Adipocyte (in vitro differentiated cells): Measurements from ENCODE around the gene NELFA.
"Not testable (repeated sequence)": the region's sequence is repeated elsewhere in the genome, so short reads cannot be mapped to it uniquely, and the experiment has no call there.

Experiments
- DNase-seq: peaks from one replicate; pipeline ENCODE4 v3.0.0-alpha.2; 2015; ENCODE audit warnings: low read depth
- H3K27me3 ChIP-seq: replicated peaks from 2 replicates; pipeline ENCODE4 v1.7.0; 2013; ENCODE audit warnings: mild to moderate bottlenecking, low read length, moderate library complexity; ENCODE audit not compliant: control insufficient read depth, insufficient read depth
- H3K36me3 ChIP-seq: 2 replicates; pipeline ENCODE4 v1.7.0; 2013; ENCODE audit warnings: low read length, mild to moderate bottlenecking, moderate library complexity; ENCODE audit not compliant: control insufficient read depth, insufficient read depth, severe bottlenecking
- H3K4me1 ChIP-seq: 2 replicates; pipeline ENCODE4 v1.7.0; 2013; ENCODE audit warnings: mild to moderate bottlenecking, low read length, moderate library complexity; ENCODE audit not compliant: control insufficient read depth, insufficient read depth
- H3K4me3 ChIP-seq: 2 replicates; pipeline ENCODE4 v1.7.0; 2013; ENCODE audit warnings: mild to moderate bottlenecking, low read length, moderate library complexity
- H3K9ac ChIP-seq: 2 replicates; pipeline ENCODE4 v1.7.0; 2013; ENCODE audit warnings: mild to moderate bottlenecking, low read length, moderate library complexity
- H3K9me3 ChIP-seq: 2 replicates; pipeline ENCODE4 v1.7.0; 2013; ENCODE audit warnings: mild to moderate bottlenecking, low read length, moderate library complexity; ENCODE audit not compliant: control insufficient read depth

The NELFA gene

DNA sequence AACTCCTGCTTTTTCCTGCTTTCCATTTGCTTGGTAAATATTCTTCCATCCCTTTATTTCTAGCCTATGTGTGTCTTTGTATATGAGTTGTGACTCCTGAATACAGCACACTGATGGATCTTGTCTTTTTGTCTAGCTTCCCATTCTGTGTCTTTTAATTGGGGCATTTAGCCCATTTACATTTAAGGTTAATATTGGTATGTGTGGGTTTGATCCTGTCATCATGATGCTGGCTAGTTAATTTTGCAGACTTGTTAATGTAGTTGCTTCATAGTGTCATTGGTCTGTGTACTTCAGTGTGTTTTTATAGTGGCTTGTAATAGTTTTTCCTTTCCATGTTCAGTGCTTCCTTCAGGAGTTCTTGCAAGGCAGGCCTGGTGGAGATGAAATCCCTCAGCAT lies 22.4 kb upstream of the NELFA start:
- DNase-seq, H3K4me1 ChIP-seq, H3K9ac ChIP-seq, H3K4me3 ChIP-seq, H3K9me3 ChIP-seq, H3K36me3 ChIP-seq: not testable (repeated sequence)
- peaks cover 26% of the 10 kb centered on the region for H3K27me3 ChIP-seq

DNA sequence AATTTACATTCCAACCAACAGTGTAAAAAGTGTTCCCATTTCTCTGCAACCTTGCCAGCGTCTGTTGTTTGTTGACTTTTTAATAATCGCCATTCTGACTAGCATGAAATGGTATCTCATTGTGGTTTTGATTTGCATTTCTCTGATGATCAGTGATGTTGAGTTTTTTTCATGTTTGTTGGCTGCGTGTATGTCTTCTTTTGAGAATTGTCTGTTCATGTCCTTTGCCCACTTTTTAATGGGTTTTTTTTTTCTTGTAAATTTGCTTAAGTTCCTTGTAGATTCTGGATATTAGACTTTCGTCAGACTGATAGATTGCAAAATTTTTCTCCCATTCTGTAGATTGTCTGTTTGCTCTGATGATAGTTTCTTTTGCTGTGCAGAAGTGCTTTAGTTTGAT lies 18.3 kb upstream of the NELFA start:
- H3K36me3 ChIP-seq, H3K9ac ChIP-seq, H3K4me1 ChIP-seq, DNase-seq, H3K4me3 ChIP-seq, H3K27me3 ChIP-seq: not testable (repeated sequence)
- H3K9me3 ChIP-seq, result peaks cover 11% of the 10 kb centered on the region

DNA sequence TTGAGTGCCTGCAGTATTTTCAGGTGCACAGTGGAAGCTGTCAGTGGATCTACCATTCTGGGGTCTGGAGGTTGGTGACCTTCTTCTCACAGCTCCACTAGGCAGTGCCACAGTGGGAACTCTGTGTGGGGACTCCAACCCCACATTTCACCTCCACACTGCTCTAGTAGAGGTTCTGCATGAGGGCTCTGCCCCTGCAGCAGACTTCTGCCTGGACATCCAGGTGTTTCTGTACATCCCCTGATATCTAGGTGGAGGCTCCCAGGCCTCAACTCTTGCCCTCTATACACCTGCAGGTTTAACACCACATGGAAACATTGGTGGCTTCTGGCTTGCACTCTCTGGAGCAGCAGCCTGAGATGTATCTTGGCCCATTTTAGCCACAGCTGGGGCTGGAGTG lies 17.0 kb upstream of the NELFA start:
- Histone ChIP-seq H3K27me3 (peaks cover 5% of the 10 kb centered on the region), H3K4me1 (no peaks in the 10 kb centered on the region), H3K36me3 (no peaks in the 10 kb centered on the region), H3K9ac (no peak overlapping the region), H3K4me3 (no peak overlapping the region), H3K9me3 (peaks cover 7% of the 10 kb centered on the region)
- no peak for DNase-seq

DNA sequence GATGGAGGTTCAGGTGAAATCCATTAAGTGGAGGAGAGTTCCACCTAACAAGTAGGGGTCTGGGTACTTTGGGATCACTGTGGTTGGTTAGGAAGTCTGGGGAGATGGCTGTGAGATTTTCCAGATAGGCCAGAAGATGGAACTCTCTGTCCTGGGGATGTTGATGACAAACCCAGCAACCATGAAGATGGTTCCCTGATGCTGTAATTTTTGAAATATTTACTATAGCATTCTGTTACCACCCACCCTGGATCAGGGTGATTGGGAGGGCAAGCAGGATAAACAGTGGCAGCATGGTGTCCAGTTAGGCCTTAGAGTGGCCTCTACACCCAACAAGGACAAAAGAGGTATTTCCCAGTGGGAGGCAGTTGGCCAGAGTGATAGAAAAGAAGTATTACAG lies 15.9 kb upstream of the NELFA start:
- H3K9ac ChIP-seq, result no peak overlapping the region
- DNase-seq, result peak; percentile 37
- no peaks in the 10 kb centered on the region for H3K36me3 ChIP-seq
- H3K4me1 ChIP-seq, result no peaks in the 10 kb centered on the region
- no peak overlapping the region for H3K4me3 ChIP-seq
- H3K27me3 ChIP-seq, result no peaks in the 10 kb centered on the region
- peaks cover 7% of the 10 kb centered on the region for H3K9me3 ChIP-seq

DNA sequence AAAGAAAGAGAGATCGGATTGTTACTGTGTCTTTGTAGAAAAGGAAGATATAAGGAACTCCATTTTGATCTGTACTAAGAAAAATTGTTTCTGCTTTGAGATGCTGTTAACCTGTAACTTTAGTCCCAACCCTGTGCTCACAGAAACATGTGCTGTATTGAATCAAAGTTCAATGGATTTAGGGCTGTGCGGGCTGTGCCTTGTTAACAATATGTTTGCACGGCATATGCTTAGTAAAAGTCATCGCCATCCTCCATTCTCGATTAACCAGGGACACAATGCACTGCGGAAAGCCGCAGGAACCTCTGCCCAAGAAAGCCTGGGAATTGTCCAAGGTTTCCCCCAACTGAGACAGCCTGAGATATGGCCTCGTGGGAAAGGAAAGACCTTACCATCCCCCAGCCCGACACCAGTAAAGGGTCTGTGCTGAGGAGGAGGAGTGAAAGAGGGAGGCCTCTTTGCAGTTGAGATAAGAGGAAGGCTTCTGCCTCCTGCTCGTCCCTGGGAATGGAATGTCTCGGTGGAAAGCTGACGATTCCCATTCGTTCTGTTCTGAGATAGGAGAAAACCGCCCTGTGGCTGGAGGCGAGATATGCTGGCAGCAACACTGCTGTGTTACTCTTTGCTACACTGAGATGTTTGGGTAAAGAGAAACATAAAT lies 12.7 kb upstream of the NELFA start:
- not testable (repeated sequence) for H3K4me3 ChIP-seq, H3K4me1 ChIP-seq, H3K36me3 ChIP-seq, H3K9ac ChIP-seq, H3K9me3 ChIP-seq, H3K27me3 ChIP-seq, DNase-seq

DNA sequence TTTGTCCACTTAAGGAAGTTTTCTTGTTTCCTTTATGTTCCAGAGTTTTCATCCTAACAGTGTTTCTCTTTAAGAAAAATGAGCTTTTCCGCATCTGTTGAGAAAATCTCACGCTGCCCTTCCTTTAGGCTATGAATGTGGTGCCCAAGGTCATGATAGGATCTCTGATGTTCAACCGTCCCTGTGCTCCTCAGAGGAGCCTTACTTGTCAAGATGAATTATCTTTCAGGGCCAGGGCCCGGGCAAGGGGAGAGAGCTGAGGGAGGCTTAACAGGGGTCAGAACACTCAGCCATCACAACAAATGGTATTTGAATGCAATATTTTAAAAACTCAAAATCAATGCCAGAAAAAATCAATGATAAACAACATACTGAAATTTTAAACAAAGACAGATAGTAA lies 6.2 kb upstream of the NELFA start:
- peaks cover 9% of the 10 kb centered on the region for H3K4me1 ChIP-seq
- no peaks in the 10 kb centered on the region for H3K9me3 ChIP-seq

DNA sequence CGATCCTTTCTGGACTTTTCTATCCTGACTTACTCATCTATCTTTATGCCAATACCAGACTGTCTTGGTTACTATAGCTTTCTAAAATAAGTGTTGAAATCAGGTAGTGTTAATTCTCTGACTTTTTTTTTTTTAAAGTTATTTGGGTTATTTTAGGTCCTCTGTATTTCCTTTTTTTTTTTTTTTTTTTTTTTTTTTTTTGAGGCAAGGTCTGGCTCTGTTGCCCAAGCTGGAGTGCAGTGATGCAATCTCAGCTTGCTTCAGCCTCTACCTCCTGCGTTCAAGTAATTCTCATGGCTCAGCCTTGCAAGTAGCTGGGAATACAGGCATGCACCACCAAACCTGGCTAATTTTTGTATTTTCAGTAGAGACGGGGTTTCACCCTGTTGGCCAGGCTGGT lies 2.8 kb upstream of the NELFA start:
- DNase-seq, result peak; percentile 8
- H3K36me3 ChIP-seq, result no peaks in the 10 kb centered on the region

More for the DNA sequence above, 6.2 kb upstream of the NELFA start:
- no peak overlapping the region for H3K9ac ChIP-seq
- H3K36me3 ChIP-seq, result no peaks in the 10 kb centered on the region
- H3K4me3 ChIP-seq, result no peak overlapping the region
- H3K27me3 ChIP-seq, result peaks cover 5% of the 10 kb centered on the region
- no peak for DNase-seq

DNA sequence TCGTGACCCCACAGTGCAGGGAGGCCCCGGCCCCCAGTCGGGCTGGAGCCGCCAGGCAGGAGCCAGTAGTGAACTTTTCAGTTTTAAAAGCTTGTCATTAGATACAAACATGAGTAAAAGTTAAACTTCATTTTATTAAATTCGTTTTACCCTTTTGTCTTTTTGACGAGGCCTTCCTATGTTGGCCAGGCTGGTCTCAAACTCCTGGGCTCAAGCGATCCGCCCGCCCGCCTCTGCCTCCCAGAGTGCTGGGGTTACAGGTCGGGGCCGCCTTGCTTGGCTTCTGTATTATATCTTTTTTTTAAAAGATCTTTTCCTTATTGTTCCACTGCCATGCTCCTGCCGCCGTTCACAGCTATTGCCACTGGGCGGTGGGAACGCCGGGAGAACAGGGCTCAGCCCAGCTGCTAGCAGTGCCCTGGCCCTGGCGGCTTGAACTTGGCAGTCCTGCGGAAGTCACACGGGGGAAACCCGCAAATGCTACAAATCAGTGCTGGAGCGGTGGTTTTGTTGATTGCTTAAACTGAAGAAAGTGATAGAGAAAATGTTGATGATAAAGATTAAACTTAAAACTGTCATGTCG lies 968 bp upstream of the NELFA start:
- DNase-seq, result peak; percentile 63

More for the DNA sequence above, 2.8 kb upstream of the NELFA start:
- Histone ChIP-seq H3K27me3 (no peaks in the 10 kb centered on the region), H3K4me3 (no peak overlapping the region), H3K4me1 (peaks cover 23% of the 10 kb centered on the region), H3K9ac (no peak overlapping the region), H3K9me3 (no peaks in the 10 kb centered on the region)

DNA sequence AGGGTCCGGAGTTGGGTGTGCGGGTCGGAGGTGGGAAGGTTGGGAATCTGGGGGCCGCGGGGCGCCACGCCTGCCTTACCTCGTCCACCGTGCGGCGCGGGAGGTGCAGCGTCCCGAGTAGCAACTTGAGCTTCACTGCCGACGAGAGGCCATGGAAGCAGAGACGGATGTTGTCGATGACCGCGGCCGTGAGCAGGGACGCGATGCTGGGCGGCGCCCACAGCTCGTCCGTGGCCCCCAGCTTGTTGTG lies 178 bp downstream of the NELFA start:
- no peak for DNase-seq
- Histone ChIP-seq H3K4me3 (peak overlapping the region; percentile 97), H3K4me1 (peaks cover 23% of the 10 kb centered on the region), H3K27me3 (no peaks in the 10 kb centered on the region), H3K9me3 (no peaks in the 10 kb centered on the region), H3K36me3 (peaks cover 8% of the 10 kb centered on the region), H3K9ac (peak overlapping the region; percentile 98)

More for the DNA sequence above, 968 bp upstream of the NELFA start:
- Histone ChIP-seq H3K36me3 (peaks cover 7% of the 10 kb centered on the region), H3K9me3 (no peaks in the 10 kb centered on the region), H3K27me3 (no peaks in the 10 kb centered on the region), H3K4me3 (peak overlapping the region; percentile 97), H3K4me1 (peaks cover 23% of the 10 kb centered on the region), H3K9ac (peak overlapping the region; percentile 98)

DNA sequence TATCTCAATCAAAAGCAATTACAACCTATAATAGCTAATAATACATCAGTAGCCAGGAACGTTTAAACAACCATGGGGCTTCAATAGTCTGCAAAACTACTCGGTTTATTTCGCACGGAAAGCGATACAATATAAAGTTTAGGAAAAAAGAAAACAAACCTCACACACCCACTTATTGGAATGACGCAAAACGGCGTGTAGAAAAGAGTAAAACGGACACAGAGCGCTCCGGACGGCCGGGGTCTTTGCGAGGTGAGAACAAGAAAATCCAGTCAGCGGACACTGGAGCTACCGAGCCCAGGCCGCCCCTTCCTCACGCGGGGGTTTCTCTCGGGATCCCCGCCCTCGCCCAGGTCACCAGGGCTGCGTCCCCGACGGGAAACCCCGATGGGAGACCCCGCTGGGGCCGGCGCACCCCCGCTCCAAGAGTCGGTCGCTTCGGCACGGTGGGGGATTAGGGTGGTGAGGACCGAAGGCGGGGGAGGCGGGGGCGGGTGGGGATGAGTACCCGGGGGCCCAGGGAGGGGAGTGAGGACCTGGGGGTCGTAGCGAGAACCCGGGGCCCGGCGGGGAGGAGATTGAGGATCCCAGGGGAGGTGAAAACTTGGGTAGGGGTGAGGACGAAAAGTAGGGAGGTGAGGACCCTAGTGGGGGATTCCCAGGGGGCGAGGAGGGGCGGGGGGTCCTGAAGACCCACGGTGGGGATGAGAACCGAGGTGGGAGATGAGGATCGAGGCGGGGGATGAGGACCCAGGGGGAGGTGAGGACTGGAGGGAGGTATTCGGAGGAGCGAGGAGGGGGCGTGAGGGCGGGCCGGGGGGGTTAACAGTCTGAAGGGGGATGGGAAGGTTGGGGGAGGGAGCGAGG lies 737 bp downstream of the NELFA start:
- Histone ChIP-seq H3K36me3 (peaks cover 13% of the 10 kb centered on the region), H3K27me3 (no peaks in the 10 kb centered on the region), H3K9ac (peak overlapping the region; percentile 98), H3K9me3 (no peaks in the 10 kb centered on the region), H3K4me3 (peak overlapping the region; percentile 97), H3K4me1 (peaks cover 23% of the 10 kb centered on the region)
- DNase-seq, result peak; percentile 60

DNA sequence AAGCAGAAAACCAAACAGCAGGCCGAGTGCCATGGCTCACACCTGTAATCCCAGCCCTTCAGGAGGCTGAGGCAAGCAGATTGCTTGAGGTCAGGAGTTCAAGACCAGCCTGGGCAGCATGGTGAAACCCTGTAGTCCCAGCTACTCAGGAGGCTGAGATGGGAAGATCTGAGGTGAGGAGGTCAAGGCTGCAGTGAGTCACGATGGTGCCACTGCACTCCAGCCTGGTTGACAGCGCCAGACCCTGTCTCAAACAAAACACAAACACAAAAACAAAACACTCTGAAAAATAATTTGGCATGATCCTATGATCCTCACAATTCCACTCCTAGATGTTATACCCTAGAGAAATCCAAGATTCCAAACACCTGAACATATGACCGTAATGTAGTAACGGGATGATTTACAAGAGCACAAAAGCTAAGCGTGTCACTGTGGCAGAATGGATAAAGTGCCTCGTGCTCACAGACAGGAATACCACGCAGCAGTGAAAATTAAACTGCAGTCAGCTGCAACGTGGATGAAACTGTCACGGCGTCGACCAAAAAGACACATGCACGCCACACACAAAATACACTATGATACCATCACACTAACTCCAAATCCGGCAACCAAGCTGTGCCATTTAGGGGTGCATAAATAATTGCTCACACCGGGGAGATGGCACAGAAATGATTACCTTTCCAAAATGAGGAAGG lies 1.7 kb downstream of the NELFA start:
- Histone ChIP-seq H3K4me3 (peak overlapping the region; percentile 97), H3K9ac (peak overlapping the region; percentile 98), H3K27me3 (no peaks in the 10 kb centered on the region), H3K9me3 (no peaks in the 10 kb centered on the region), H3K4me1 (peaks cover 23% of the 10 kb centered on the region), H3K36me3 (peaks cover 13% of the 10 kb centered on the region)
- no peak for DNase-seq
